Tibial artery (tissue), 4 donors: ENCODE measurements around the gene OR5P2.
"Not testable (repeated sequence)": the region's sequence is repeated elsewhere in the genome, so short reads cannot be mapped to it uniquely, and the experiment has no call there.

Source experiments
- DNase-seq, 2 donors: peaks; one replicate each; pipeline ENCODE4 v3.0.0-alpha.2; 2019
- H3K27ac ChIP-seq, 2 donors: fragments of 200-600 bp; sonication (generic) in 1 of 2; 1 replicate in 1 of 2; 2 replicates in 1 of 2; pipeline ENCODE4 v1.5.1; 2018 to 2019; ENCODE audit warnings: mild to moderate bottlenecking in 1 of 2
- H3K27me3 ChIP-seq, 2 donors: fragments of 200-600 bp; sonication (generic) in 1 of 2; one replicate each; pipeline versions ENCODE4 v1.5.1 to v1.6.0; 2016 to 2019
- H3K36me3 ChIP-seq, 3 donors: fragments of 200-600 bp; sonication (generic) in 2 of 3; one replicate each; pipeline ENCODE4 v1.5.1; 2016 to 2019; ENCODE audit warnings: mild to moderate bottlenecking in 2 of 3
- H3K4me1 ChIP-seq, 4 donors: fragments of 200-600 bp; sonication (generic) in 2 of 4; 1 replicate in 3 of 4; 2 replicates in 1 of 4; pipeline ENCODE4 v1.5.1; 2016 to 2019
- H3K4me3 ChIP-seq, 2 donors: fragments of 200-600 bp; sonication (generic) in 1 of 2; 1 replicate in 1 of 2; 2 replicates in 1 of 2; pipeline ENCODE4 v1.5.1; 2018 to 2019; ENCODE audit warnings: mild to moderate bottlenecking in 2 of 2
- H3K9me3 ChIP-seq, 3 donors: fragments of 200-600 bp; sonication (generic) in 1 of 3; one replicate each; pipeline ENCODE4 v1.5.1; 2016 to 2019
- CTCF ChIP-seq, 2 experiments: fragments of 200-600 bp in 1 of 2; fragments of 450-650 bp in 1 of 2; IDR thresholded peaks; one replicate each; pipeline ENCODE4 v1.5.1; 2017 to 2019; ENCODE audit warnings: antibody characterized with exemption in 2 of 2, mild to moderate bottlenecking in 1 of 2, moderate library complexity in 1 of 2
- intact Hi-C: fragments of 100-400 bp; cut with DNase I; formaldehyde crosslinking; loops from one replicate; pipeline ENCODE4 v1.15.0; 2023; ENCODE audit warnings: low total_unique reads

The OR5P2 gene

GRCh38 chr11:7787239-7787638, 9.5 kb downstream of the OR5P2 start:
- Histone ChIP-seq H3K27ac (no peak overlapping the region), H3K9me3 (no peaks in the 10 kb centered on the region), H3K4me3 (no peak overlapping the region), H3K36me3 (no peaks in the 10 kb centered on the region), H3K4me1 (no peaks in the 10 kb centered on the region), H3K27me3 (no peaks in the 10 kb centered on the region)
- intact Hi-C loops, result no loop called here
- DNase-seq, result no peak
- TF ChIP-seq CTCF (IDR thresholded peaks at IDR 0.05), result no peak

- Histone ChIP-seq H3K27me3 (no peaks in the 10 kb centered on the region), H3K27ac (no peak overlapping the region), H3K36me3 (no peaks in the 10 kb centered on the region), H3K4me1 (no peaks in the 10 kb centered on the region), H3K9me3 (no peaks in the 10 kb centered on the region), H3K4me3 (no peak overlapping the region)
- intact Hi-C loops, result no loop called here
- no peak for TF ChIP-seq CTCF (IDR thresholded peaks at IDR 0.05)
- DNase-seq, result no peak
Measured at GRCh38 chr11:7775689-7776088, 21.1 kb downstream of the OR5P2 start.

DNA sequence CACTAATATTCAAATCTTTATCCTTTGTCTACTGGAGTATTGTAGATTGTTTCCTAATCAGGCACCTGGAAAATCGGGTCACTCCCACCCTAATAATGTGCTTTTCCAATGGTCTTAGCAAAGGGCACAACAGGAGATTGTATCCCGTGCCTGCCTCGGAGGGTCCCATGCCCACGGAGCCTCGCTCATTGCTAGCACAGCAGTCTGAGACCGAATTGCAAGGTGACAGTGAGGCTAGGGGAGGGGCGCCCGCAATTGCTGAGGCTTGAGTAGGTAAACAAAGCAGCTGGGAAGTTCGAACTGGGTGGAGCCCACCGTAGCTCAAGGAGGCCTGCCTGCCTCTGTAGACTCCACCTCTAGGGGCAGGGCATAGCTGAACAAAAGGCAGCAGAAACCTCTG, 32.4 kb downstream of the OR5P2 start:
- H3K4me3 ChIP-seq, H3K36me3 ChIP-seq, DNase-seq, H3K9me3 ChIP-seq, H3K4me1 ChIP-seq, H3K27ac ChIP-seq, H3K27me3 ChIP-seq, intact Hi-C loops: not testable (repeated sequence)

- no peak for TF ChIP-seq CTCF (IDR thresholded peaks at IDR 0.05)
- Histone ChIP-seq H3K4me1 (no peaks in the 10 kb centered on the region), H3K9me3 (no peaks in the 10 kb centered on the region), H3K27ac (no peak overlapping the region), H3K36me3 (no peaks in the 10 kb centered on the region), H3K4me3 (no peak overlapping the region), H3K27me3 (no peaks in the 10 kb centered on the region)
- intact Hi-C loops, result no loop called here
- no peak for DNase-seq
Measured at GRCh38 chr11:7759010-7759409, 37.7 kb downstream of the OR5P2 start.

- intact Hi-C loops, result no loop called here
- no peaks in the 10 kb centered on the region for H3K4me1 ChIP-seq
Measured at GRCh38 chr11:7749456-7749855, 47.3 kb downstream of the OR5P2 start.

More at GRCh38 chr11:7749456-7749855, 47.3 kb downstream of the OR5P2 start:
- no peak for TF ChIP-seq CTCF (IDR thresholded peaks at IDR 0.05)
- H3K36me3 ChIP-seq, result no peaks in the 10 kb centered on the region
- H3K27me3 ChIP-seq, result no peaks in the 10 kb centered on the region
- no peaks in the 10 kb centered on the region for H3K9me3 ChIP-seq
- H3K27ac ChIP-seq, result no peak overlapping the region
- H3K4me3 ChIP-seq, result no peak overlapping the region
- DNase-seq, result no peak
